ENCODE measurements around the gene AGAP3.

The AGAP3 gene

DNA sequence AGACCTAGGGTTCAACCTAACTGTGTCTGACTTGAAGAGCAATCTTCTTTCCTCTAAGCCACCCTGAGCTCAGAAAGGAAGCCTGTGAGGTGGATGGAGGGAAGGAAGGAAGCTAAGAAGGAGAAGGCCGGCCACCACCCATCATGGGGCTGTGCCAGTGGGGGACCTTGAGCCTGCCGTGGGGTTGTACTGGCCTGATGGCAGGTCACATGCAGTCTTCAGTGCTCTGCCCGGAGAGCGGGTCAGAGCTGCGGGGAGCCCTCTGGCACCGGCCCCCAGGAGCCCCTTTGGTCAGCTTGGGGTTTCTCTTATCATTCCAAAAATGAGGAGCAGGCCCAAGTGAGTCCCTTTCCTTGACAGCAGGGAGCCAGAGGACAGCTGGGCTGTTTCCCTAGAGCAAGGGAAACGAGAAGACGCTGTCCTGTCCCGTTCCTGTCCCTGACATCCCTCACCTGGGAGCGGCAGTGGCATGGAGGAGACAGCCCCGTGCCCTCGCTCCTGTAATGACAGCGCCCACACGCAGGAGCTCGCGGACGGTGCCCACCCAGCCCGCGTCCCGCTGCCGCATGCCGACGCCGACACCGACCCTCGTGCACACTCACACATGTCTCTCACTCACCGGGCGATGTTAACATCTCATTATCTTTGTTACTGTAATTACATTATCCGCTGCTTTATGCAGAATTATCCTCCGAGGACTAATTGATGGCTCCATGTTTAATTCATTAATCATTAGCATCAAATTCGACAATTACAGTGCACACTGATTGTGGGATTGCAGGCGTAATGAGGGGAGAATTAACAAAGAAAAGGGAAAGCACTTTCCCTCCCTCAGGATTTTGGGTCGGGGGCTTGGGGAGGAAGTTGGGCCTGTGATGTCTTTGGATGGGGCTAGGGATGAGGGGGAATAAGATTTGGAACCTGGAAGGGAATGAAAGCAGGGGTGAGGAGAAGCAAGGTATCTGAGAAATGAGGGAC, 49.9 kb downstream of the AGAP3 start:
- H3K4me3 ChIP-seq (ENCODE audit: low read depth in 1 of 2, low read length in 2 of 2) = no peak overlapping the region
- no peak overlapping the region for H3K27ac ChIP-seq (ENCODE audit: low read length)
- no peaks in the 10 kb centered on the region for H3K27me3 ChIP-seq (ENCODE audit: insufficient read depth, low read length, poor library complexity)
- TF ChIP-seq, protein P1, sequence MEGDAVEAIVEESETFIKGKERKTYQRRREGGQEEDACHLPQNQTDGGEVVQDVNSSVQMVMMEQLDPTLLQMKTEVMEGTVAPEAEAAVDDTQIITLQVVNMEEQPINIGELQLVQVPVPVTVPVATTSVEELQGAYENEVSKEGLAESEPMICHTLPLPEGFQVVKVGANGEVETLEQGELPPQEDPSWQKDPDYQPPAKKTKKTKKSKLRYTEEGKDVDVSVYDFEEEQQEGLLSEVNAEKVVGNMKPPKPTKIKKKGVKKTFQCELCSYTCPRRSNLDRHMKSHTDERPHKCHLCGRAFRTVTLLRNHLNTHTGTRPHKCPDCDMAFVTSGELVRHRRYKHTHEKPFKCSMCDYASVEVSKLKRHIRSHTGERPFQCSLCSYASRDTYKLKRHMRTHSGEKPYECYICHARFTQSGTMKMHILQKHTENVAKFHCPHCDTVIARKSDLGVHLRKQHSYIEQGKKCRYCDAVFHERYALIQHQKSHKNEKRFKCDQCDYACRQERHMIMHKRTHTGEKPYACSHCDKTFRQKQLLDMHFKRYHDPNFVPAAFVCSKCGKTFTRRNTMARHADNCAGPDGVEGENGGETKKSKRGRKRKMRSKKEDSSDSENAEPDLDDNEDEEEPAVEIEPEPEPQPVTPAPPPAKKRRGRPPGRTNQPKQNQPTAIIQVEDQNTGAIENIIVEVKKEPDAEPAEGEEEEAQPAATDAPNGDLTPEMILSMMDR (IDR thresholded peaks at IDR 0.05; ENCODE audit: borderline replicate concordance, extremely low read depth, low read length, poor library complexity, severe bottlenecking) = no peak
- TF ChIP-seq EZH2 (IDR thresholded peaks at IDR 0.05; ENCODE audit: borderline replicate concordance, low read depth, low read length, severe bottlenecking) = no peak
- no peaks in the 10 kb centered on the region for H3K9me3 ChIP-seq (ENCODE audit: insufficient read depth, low read length, severe bottlenecking)
- H2AFZ ChIP-seq (ENCODE audit: low read depth, low read length) = no peak overlapping the region
- H3K36me3 ChIP-seq (ENCODE audit: insufficient read depth, low read length) = peaks cover 42% of the 10 kb centered on the region
- DNase-seq = no peak
- H4K20me1 ChIP-seq (ENCODE audit: insufficient read depth, low read length) = no peaks in the 10 kb centered on the region; the same call in none of the 2 replicates
- H3K9ac ChIP-seq (ENCODE audit: low read depth, low read length) = no peak overlapping the region
- no peak overlapping the region for H3K4me2 ChIP-seq (ENCODE audit: insufficient read depth, low read length)
- H3K4me1 ChIP-seq (ENCODE audit: insufficient read depth, low read length) = no peaks in the 10 kb centered on the region
- no peak for ATAC-seq (ENCODE audit: insufficient read depth, low read depth)
- H3K79me2 ChIP-seq (ENCODE audit: insufficient read depth, low read length) = no peaks in the 10 kb centered on the region

DNA sequence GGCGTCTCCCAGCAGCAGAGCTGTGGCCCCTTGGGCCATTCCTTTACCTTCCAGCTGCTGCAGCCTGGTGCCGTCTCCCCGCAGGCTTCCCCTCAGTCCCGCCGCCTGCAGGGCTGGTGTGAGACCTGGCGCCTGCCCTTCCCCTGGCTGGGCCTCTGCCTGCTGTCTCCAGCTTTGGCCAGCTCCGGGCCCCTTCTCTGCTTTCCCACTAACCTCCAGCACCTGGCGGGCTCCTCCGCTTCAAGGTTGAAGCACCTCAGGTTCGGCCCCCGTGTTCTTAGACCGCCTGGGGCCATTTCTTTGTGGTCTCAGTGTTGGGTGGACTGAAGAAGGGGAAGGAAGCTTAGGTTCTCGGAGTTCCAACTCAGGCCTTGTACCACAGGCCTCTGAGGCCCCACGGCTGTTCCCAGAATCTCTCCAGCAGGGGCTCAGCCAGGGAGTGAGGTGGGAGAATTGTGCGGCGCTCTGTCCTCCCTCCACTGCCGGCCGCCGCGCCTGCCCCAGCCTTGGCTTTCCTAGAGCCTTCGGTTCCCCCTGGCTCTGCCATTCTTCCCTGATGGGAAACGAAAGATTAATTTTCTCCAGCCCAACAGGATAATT, 50.9 kb downstream of the AGAP3 start:
- Histone ChIP-seq H3K9me3 (ENCODE audit: insufficient read depth, low read length, severe bottlenecking) (no peaks in the 10 kb centered on the region), H3K9ac (ENCODE audit: low read depth, low read length) (no peak overlapping the region), H3K4me1 (ENCODE audit: insufficient read depth, low read length) (no peaks in the 10 kb centered on the region), H3K27ac (ENCODE audit: low read length) (no peak overlapping the region), H3K36me3 (ENCODE audit: insufficient read depth, low read length) (peaks cover 41% of the 10 kb centered on the region), H3K27me3 (ENCODE audit: insufficient read depth, low read length, poor library complexity) (no peaks in the 10 kb centered on the region), H4K20me1 (ENCODE audit: insufficient read depth, low read length) (peaks cover 4% of the 10 kb centered on the region), H3K4me3 (ENCODE audit: low read depth in 1 of 2, low read length in 2 of 2) (no peak overlapping the region), H3K4me2 (ENCODE audit: insufficient read depth, low read length) (no peak overlapping the region), H2AFZ (ENCODE audit: low read depth, low read length) (no peak overlapping the region), H3K79me2 (ENCODE audit: insufficient read depth, low read length) (no peaks in the 10 kb centered on the region)
- ATAC-seq (ENCODE audit: insufficient read depth, low read depth) (no peak), DNase-seq (no peak)
- TF ChIP-seq, protein P1 (IDR thresholded peaks at IDR 0.05; ENCODE audit: borderline replicate concordance, extremely low read depth, low read length, poor library complexity, severe bottlenecking) = no peak

DNA sequence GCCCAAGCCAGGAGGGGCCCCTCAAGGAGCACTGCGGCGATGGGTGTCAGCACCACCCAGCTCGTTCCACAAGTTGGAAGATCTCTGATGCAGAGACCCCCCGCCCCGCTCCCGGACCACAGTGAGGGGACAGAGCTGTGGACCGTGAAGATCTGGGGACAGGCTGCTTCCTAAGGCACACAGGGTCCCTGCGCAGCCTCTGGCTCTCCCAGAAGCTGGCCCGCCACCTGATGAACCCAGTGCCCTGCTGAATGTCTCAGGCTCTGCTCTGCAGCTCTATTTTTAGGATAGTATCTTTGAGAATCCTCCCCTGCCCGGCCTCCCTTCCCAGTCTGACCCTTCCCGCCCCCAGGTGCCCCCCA, 51.5 kb downstream of the AGAP3 start:
- no peak for ATAC-seq (ENCODE audit: insufficient read depth, low read depth)
- Histone ChIP-seq H3K9ac (ENCODE audit: low read depth, low read length) (no peak overlapping the region), H3K4me1 (ENCODE audit: insufficient read depth, low read length) (no peaks in the 10 kb centered on the region), H2AFZ (ENCODE audit: low read depth, low read length) (no peak overlapping the region), H3K27ac (ENCODE audit: low read length) (no peak overlapping the region), H3K27me3 (ENCODE audit: insufficient read depth, low read length, poor library complexity) (no peaks in the 10 kb centered on the region), H3K79me2 (ENCODE audit: insufficient read depth, low read length) (no peaks in the 10 kb centered on the region), H3K36me3 (ENCODE audit: insufficient read depth, low read length) (peaks cover 39% of the 10 kb centered on the region), H3K4me3 (ENCODE audit: low read depth in 1 of 2, low read length in 2 of 2) (no peak overlapping the region), H3K4me2 (ENCODE audit: insufficient read depth, low read length) (no peak overlapping the region), H3K9me3 (ENCODE audit: insufficient read depth, low read length, severe bottlenecking) (no peaks in the 10 kb centered on the region), H4K20me1 (ENCODE audit: insufficient read depth, low read length) (peaks cover 4% of the 10 kb centered on the region; the same call in 1 of the 2 replicates)
- TF ChIP-seq EZH2 (IDR thresholded peaks at IDR 0.05; ENCODE audit: borderline replicate concordance, low read depth, low read length, severe bottlenecking) = no peak
- TF ChIP-seq, protein P1 (IDR thresholded peaks at IDR 0.05; ENCODE audit: borderline replicate concordance, extremely low read depth, low read length, poor library complexity, severe bottlenecking) = no peak
- no peak for DNase-seq

Data from DND-41 (cell line).